ENCODE measurements around the gene MMP13.

DNA sequence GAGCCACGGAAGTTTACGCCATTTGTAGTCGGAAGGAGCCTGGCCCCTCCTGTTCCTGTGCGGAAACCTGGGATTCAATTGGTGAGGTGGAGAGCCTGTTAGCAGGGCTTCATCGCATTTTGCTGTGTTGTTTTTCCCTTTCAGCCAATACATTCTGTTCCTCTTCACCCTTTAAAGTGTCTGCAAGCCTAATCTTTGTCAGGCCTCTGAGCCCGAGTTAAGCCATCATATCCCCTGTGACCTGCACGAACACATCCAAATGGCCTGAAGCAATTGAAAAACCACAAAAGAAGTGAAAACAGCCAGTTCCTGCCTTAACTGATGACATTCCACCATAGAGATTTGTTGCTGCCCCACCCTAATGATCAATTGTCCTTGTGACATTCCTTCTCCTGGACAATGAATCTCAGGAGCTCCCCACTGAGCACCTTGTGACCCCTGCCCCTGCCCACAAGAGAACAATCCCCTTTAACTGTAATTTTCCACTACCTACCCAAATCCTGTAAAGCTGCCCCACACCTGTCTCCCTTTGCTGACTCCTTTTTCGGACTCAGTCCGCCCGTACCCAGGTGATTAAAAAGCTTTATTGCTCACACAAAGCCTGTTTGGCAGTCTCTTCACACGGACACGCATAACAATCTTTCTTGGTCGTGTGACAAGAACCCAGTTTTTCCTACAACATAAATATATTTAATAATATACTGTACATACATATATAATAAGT, 43.6 kb downstream of the MMP13 start:
- TF ChIP-seq, protein P1, sequence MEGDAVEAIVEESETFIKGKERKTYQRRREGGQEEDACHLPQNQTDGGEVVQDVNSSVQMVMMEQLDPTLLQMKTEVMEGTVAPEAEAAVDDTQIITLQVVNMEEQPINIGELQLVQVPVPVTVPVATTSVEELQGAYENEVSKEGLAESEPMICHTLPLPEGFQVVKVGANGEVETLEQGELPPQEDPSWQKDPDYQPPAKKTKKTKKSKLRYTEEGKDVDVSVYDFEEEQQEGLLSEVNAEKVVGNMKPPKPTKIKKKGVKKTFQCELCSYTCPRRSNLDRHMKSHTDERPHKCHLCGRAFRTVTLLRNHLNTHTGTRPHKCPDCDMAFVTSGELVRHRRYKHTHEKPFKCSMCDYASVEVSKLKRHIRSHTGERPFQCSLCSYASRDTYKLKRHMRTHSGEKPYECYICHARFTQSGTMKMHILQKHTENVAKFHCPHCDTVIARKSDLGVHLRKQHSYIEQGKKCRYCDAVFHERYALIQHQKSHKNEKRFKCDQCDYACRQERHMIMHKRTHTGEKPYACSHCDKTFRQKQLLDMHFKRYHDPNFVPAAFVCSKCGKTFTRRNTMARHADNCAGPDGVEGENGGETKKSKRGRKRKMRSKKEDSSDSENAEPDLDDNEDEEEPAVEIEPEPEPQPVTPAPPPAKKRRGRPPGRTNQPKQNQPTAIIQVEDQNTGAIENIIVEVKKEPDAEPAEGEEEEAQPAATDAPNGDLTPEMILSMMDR (IDR thresholded peaks at IDR 0.05): no peak
- TF ChIP-seq EZH2 (IDR thresholded peaks at IDR 0.05; ENCODE audit: borderline replicate concordance, insufficient read depth, low read depth, low read length, poor library complexity, severe bottlenecking): no peak

Data from B cell (primary cell).